Left ventricle myocardium inferior (tissue), 1 donor: Measurements from ENCODE around the gene TCP1. TPM values are rescaled to one million over a fixed set of nuclear protein-coding genes. Genes with fewer than 3 reads are reported as not detected.
A peak's percentile ranks its signal among the peaks of the same experiment; 100 is the strongest.

ENCODE experiments used
- DNase-seq: peaks from one replicate; pipeline ENCODE4 v3.0.0-alpha.2; 2020
- H3K27ac ChIP-seq: fragments of 200-600 bp; replicated peaks from 2 replicates; pipeline ENCODE4 v1.8.0; 2021
- H3K27me3 ChIP-seq: fragments of 200-600 bp; 2 replicates; pipeline ENCODE4 v1.8.0; 2021; ENCODE audit warnings: low read depth
- H3K36me3 ChIP-seq: fragments of 200-600 bp; 2 replicates; pipeline ENCODE4 v1.8.0; 2021
- H3K4me1 ChIP-seq: fragments of 200-600 bp; 2 replicates; pipeline ENCODE4 v1.8.0; 2021
- H3K4me3 ChIP-seq: fragments of 200-600 bp; 2 replicates; pipeline ENCODE4 v1.8.0; 2021; ENCODE audit warnings: mild to moderate bottlenecking, moderate library complexity
- H3K9me3 ChIP-seq: fragments of 200-600 bp; replicated peaks from 2 replicates; pipeline ENCODE4 v1.8.0; 2021
- intact Hi-C: fragments of 100-400 bp; cut with micrococcal nuclease; formaldehyde crosslinking; loops from one replicate; pipeline ENCODE4 v1.11.0; 2022
- total RNA-seq: library from RNA; stranded (reverse); fragmentation: NEBNext Ultra II Directional; extraction: Animal tissue kit (Norgen Biotek cat#: 25700); gene quantifications from one replicate; pipeline ENCODE4 v1.2.1, GENCODE V29; 2021
- TF ChIP-seq, protein P1 (sequence below): fragments of 200-600 bp; IDR thresholded peaks from 2 replicates; pipeline ENCODE4 v1.8.0; 2021; ENCODE audit warnings: antibody characterized with exemption, mild to moderate bottlenecking, borderline replicate concordance
- donor health status: DM: no; HTN: yes; CAD: no; lungs with severe emphysema.

TCP1 gene
- total RNA-seq, 1 donor from 2014 or later: 136 TPM

- H3K4me3 ChIP-seq: peak overlapping the region; percentile 89
- H3K9me3 ChIP-seq: no peaks in the 10 kb centered on the region
- peaks cover 83% of the 10 kb centered on the region for H3K4me1 ChIP-seq
- H3K27ac ChIP-seq: peak overlapping the region; percentile 99
- TF ChIP-seq, protein P1, sequence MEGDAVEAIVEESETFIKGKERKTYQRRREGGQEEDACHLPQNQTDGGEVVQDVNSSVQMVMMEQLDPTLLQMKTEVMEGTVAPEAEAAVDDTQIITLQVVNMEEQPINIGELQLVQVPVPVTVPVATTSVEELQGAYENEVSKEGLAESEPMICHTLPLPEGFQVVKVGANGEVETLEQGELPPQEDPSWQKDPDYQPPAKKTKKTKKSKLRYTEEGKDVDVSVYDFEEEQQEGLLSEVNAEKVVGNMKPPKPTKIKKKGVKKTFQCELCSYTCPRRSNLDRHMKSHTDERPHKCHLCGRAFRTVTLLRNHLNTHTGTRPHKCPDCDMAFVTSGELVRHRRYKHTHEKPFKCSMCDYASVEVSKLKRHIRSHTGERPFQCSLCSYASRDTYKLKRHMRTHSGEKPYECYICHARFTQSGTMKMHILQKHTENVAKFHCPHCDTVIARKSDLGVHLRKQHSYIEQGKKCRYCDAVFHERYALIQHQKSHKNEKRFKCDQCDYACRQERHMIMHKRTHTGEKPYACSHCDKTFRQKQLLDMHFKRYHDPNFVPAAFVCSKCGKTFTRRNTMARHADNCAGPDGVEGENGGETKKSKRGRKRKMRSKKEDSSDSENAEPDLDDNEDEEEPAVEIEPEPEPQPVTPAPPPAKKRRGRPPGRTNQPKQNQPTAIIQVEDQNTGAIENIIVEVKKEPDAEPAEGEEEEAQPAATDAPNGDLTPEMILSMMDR: no peak
- H3K27me3 ChIP-seq: no peaks in the 10 kb centered on the region
- H3K36me3 ChIP-seq: peaks cover 48% of the 10 kb centered on the region
- no peak for DNase-seq
- intact Hi-C loops: no loop called here
These were observed 1.7 kb upstream of the TCP1 start for GRCh38 chr6:159790956-159791598.

- Histone ChIP-seq H3K27ac (peak within 1 kb of the TSS; percentile 99), H3K4me1 (peaks cover 81% of the 10 kb centered on the region), H3K4me3 (peak within 1 kb of the TSS; percentile 89), H3K9me3 (no peaks in the 10 kb centered on the region), H3K27me3 (no peaks in the 10 kb centered on the region), H3K36me3 (peaks cover 50% of the 10 kb centered on the region)
- DNase-seq: peak; percentile 93
- TF ChIP-seq, protein P1: no peak
- intact Hi-C loops: no loop called here
These were observed 950 bp upstream of the TCP1 start, which contains the start of gene MRPL18 for GRCh38 chr6:159790149-159790955. Gene MRPL18 (plus strand): TSS chr6:159790467. CDS start chr6:159790588, 121 bp downstream.

GRCh38 chr6:159788753-159789376 is 537 bp downstream of the TCP1 start:
- Histone ChIP-seq H3K4me3 (peak overlapping the region; percentile 89), H3K4me1 (peaks cover 70% of the 10 kb centered on the region), H3K27me3 (no peaks in the 10 kb centered on the region), H3K36me3 (peaks cover 58% of the 10 kb centered on the region), H3K9me3 (no peaks in the 10 kb centered on the region), H3K27ac (peak overlapping the region; percentile 99)
- peak; percentile 25 for DNase-seq
- intact Hi-C loops: no loop called here
- TF ChIP-seq, protein P1: no peak

DNA sequence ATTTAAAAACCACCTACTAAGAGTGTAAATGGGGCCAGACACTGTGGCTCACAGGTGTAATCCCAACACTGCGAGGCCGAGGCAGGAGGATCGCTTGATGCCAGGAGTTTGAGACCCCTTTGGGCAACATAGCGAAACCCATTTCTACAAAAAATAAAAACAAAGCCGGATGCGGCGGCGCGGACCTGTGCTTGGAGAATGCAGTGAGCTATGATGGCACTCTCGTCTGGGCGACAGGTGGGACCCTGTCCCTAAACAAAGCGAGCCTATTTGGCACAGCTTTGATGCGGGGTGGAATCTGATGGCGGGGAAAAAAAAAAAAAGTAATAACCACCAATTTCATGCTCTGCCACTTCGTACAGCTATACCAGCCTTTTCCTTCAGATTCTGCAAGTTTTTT is 1.1 kb downstream of the TCP1 start:
- peak overlapping the region; percentile 89 for H3K4me3 ChIP-seq
- no peak for DNase-seq
- intact Hi-C loops: no loop called here
- no peaks in the 10 kb centered on the region for H3K27me3 ChIP-seq
- H3K27ac ChIP-seq: peak overlapping the region; percentile 99
- peaks cover 58% of the 10 kb centered on the region for H3K36me3 ChIP-seq
- H3K9me3 ChIP-seq: no peaks in the 10 kb centered on the region
- H3K4me1 ChIP-seq: peaks cover 68% of the 10 kb centered on the region
- TF ChIP-seq, protein P1: no peak

DNA sequence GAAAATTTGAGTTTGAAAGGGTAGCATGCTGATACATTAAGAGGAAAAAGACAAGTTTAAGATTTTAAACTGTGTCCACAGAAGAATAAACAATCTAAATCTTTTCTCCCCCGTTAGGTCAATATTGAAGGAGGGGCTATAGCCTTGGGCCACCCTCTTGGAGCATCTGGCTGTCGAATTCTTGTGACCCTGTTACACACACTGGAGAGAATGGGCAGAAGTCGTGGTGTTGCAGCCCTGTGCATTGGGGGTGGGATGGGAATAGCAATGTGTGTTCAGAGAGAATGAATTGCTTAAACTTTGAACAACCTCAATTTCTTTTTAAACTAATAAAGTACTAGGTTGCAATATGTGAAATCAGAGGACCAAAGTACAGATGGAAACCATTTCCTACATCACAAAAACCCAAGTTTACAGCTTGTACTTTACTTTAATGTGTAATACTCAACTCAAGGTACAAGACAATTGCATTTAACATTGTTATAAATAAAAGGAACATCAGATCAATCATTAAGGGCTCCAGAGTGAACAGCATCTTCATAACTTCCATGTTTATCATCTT is 10.8 kb downstream of the TCP1 start:
- H3K27me3 ChIP-seq: no peaks in the 10 kb centered on the region
- TF ChIP-seq, protein P1: no peak
- H3K4me1 ChIP-seq: peaks cover 7% of the 10 kb centered on the region
- H3K27ac ChIP-seq: no peak overlapping the region
- H3K9me3 ChIP-seq: no peaks in the 10 kb centered on the region
- intact Hi-C loops: no loop called here
- no peak for DNase-seq
- H3K4me3 ChIP-seq: no peak overlapping the region
- H3K36me3 ChIP-seq: peaks cover 68% of the 10 kb centered on the region
